ENCODE data around the gene MAPK12. TPM values are rescaled to one million over a fixed set of nuclear protein-coding genes. Genes with fewer than 3 reads are reported as not detected.

Gene MAPK12
- total and polyA plus RNA-seq, 4 donors = 0.83 to 2.8 (median 1.9) TPM

GRCh38 chr22:50253941-50254340 is 7.5 kb downstream of the MAPK12 start:
- WGBS = 76% methylated on average over 8 of the region's 8 CpGs
- Histone ChIP-seq H3K27me3 (ENCODE audit: control insufficient read depth in 4 of 4, insufficient read depth in 4 of 4, low read length in 3 of 4) (no peaks in the 10 kb centered on the region), H3K4me1 (ENCODE audit: control insufficient read depth in 4 of 4, insufficient read depth in 4 of 4, low read length in 3 of 4) (peaks cover 20 to 57% (median 36%) of the 10 kb centered on the region in 4 donors), H3K36me3 (ENCODE audit: control insufficient read depth in 4 of 4, insufficient read depth in 3 of 4, low read depth in 1 of 4, low read length in 3 of 4) (peaks cover 0 to 1% (median 0%) of the 10 kb centered on the region in 4 donors), H3K27ac (ENCODE audit: low read depth in 1 of 2, low read length in 2 of 2) (no peak overlapping the region), H3K4me3 (ENCODE audit: low read depth in 1 of 3, low read length in 3 of 3) (no peak overlapping the region), H3K9ac (ENCODE audit: low read depth in 1 of 2, low read length in 2 of 2) (no peak overlapping the region), H3K9me3 (ENCODE audit: control insufficient read depth in 4 of 4, low read length in 3 of 4) (no peaks in the 10 kb centered on the region)
- DNase-seq (ENCODE audit: low spot score) = no peak
- TF ChIP-seq, protein P1, sequence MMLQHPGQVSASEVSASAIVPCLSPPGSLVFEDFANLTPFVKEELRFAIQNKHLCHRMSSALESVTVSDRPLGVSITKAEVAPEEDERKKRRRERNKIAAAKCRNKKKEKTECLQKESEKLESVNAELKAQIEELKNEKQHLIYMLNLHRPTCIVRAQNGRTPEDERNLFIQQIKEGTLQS (IDR thresholded peaks at IDR 0.05) = no peak
- no peak for TF ChIP-seq YY1 (IDR thresholded peaks at IDR 0.05)

GRCh38 chr22:50253046-50253915 is 8.2 kb downstream of the MAPK12 start:
- Histone ChIP-seq H3K36me3 (ENCODE audit: control insufficient read depth in 4 of 4, insufficient read depth in 3 of 4, low read depth in 1 of 4, low read length in 3 of 4) (peaks cover 0 to 1% (median 0%) of the 10 kb centered on the region in 4 donors), H3K9ac (ENCODE audit: low read depth in 1 of 2, low read length in 2 of 2) (no peak overlapping the region), H3K4me1 (ENCODE audit: control insufficient read depth in 4 of 4, insufficient read depth in 4 of 4, low read length in 3 of 4) (peaks cover 15 to 50% (median 33%) of the 10 kb centered on the region in 4 donors), H3K27ac (ENCODE audit: low read depth in 1 of 2, low read length in 2 of 2) (no peak overlapping the region), H3K4me3 (ENCODE audit: low read depth in 1 of 3, low read length in 3 of 3) (no peak overlapping the region), H3K27me3 (ENCODE audit: control insufficient read depth in 4 of 4, insufficient read depth in 4 of 4, low read length in 3 of 4) (no peaks in the 10 kb centered on the region), H3K9me3 (ENCODE audit: control insufficient read depth in 4 of 4, low read length in 3 of 4) (no peaks in the 10 kb centered on the region)
- no peak for DNase-seq (ENCODE audit: low spot score)
- TF ChIP-seq RAD21 (IDR thresholded peaks at IDR 0.05) (no peak), TAF1 (conservative IDR thresholded peaks at IDR 0.05) (no peak), HNF4A (conservative IDR thresholded peaks at IDR 0.05) (no peak), FOXA1 (IDR thresholded peaks at IDR 0.05) (no peak), NR2F2 (IDR thresholded peaks at IDR 0.05) (no peak), CTCF (IDR thresholded peaks at IDR 0.05; ENCODE audit: low read depth, low read length, missing input control) (no peak), RXRA (IDR thresholded peaks at IDR 0.05) (no peak), SP1 (IDR thresholded peaks at IDR 0.05) (no peak), FOXA2 (IDR thresholded peaks at IDR 0.05) (no peak), HNF4G (IDR thresholded peaks at IDR 0.05) (no peak), YY1 (IDR thresholded peaks at IDR 0.05) (no peak), REST (IDR thresholded peaks at IDR 0.05) (no peak), GABPA (IDR thresholded peaks at IDR 0.05 in 1 of 2, conservative IDR thresholded peaks at IDR 0.05 in 1 of 2) (no peak)
- TF ChIP-seq, protein P1 (IDR thresholded peaks at IDR 0.05) = no peak
- TF ChIP-seq, protein P2, sequence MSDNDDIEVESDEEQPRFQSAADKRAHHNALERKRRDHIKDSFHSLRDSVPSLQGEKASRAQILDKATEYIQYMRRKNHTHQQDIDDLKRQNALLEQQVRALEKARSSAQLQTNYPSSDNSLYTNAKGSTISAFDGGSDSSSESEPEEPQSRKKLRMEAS (IDR thresholded peaks at IDR 0.05) = no peak
- WGBS = 87% methylated on average over 22 of the region's 22 CpGs

All from liver (tissue), 9 donors.